ENCODE data around the gene ARHGAP35.
"Not testable (repeated sequence)": the region's sequence is repeated elsewhere in the genome, so short reads cannot be mapped to it uniquely, and the experiment has no call there.

ARHGAP35 gene

DNA sequence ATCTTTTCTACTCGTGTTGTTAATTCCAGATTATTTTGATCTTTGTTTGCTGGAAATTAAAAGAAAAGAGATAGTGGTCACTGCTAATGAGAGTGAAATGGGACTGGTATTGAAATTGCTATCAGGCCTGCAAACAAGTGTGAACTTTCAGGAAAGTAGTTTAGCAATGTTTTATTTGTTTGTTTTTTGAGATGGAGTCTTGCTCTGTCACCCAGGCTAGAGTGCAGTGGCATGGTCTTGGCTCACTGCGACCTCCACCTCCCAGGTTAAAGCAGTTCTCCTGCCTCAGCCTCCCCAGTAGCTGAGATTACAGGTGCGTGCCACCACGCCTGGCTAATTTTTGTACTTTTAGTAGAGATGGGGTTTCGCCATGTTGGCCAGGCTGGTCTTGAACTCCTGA lies 10.4 kb downstream of the ARHGAP35 start:
- H3K4me3 ChIP-seq (ENCODE audit: low read length); H3K27me3 ChIP-seq (ENCODE audit: control insufficient read depth, insufficient read depth, low read length); H3K36me3 ChIP-seq (ENCODE audit: control insufficient read depth, insufficient read depth, low read length); DNase-seq (ENCODE audit: low read depth, low spot score); H3K9me3 ChIP-seq (ENCODE audit: control insufficient read depth, insufficient read depth, low read length); H3K4me1 ChIP-seq (ENCODE audit: control insufficient read depth, insufficient read depth, low read length); H3K27ac ChIP-seq (ENCODE audit: low read length): not testable (repeated sequence)
- whole genome bisulfite sequencing (ENCODE audit: insufficient coverage, insufficient read length), result no CpG with 5 or more reads among the region's 5 CpGs

DNA sequence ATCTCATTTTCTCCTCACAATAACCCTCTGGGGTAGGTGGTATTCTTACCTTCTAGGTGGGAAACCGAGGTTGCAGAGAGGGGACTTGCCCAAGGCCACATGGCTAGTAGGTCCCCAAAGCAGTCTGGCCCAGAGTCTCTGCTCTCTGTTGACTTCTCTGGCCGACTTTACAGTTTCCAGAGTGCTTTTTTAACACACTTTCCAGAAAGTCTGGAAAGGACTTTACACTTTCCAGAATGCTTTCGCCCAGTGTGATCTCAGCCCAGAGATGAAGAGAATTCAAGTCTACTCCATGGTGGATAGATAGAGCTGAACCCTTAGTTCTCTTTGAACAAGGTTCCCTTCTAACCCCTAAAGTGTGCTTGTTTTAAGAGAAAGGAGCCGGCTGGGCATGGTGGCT lies 12.2 kb downstream of the ARHGAP35 start:
- peaks cover 3% of the 10 kb centered on the region for H3K4me1 ChIP-seq (ENCODE audit: control insufficient read depth, insufficient read depth, low read length)
- no peak for DNase-seq (ENCODE audit: low read depth, low spot score)
- H3K36me3 ChIP-seq (ENCODE audit: control insufficient read depth, insufficient read depth, low read length), result no peaks in the 10 kb centered on the region
- H3K9me3 ChIP-seq (ENCODE audit: control insufficient read depth, insufficient read depth, low read length), result no peaks in the 10 kb centered on the region
- H3K27ac ChIP-seq (ENCODE audit: low read length), result no peak overlapping the region
- WGBS (ENCODE audit: insufficient coverage, insufficient read length), result no CpG with 5 or more reads among the region's 4 CpGs
- H3K4me3 ChIP-seq (ENCODE audit: low read length), result no peak overlapping the region
- no peaks in the 10 kb centered on the region for H3K27me3 ChIP-seq (ENCODE audit: control insufficient read depth, insufficient read depth, low read length)

DNA sequence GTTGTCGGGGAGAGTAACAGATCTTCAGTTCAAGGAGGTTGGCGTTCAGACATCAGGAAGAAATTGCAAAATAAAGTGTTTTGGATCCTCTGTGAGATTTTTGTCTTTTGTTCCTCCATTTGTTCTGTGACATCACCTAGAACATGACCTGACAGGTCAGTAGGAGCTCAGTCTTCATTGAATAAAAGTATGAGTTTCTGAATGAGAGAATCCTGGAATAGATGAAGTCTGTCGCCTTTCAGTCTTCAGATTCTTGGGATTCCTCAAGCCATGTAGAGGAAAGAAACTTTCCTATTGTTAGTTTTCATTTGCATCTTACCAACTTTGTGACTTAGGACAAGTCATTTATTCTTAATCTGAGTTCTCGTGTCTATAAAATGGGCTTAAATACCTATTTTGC lies 14.4 kb downstream of the ARHGAP35 start:
- Histone ChIP-seq H3K27ac (ENCODE audit: low read length) (no peak overlapping the region), H3K4me1 (ENCODE audit: control insufficient read depth, insufficient read depth, low read length) (peaks cover 3% of the 10 kb centered on the region), H3K9me3 (ENCODE audit: control insufficient read depth, insufficient read depth, low read length) (no peaks in the 10 kb centered on the region), H3K36me3 (ENCODE audit: control insufficient read depth, insufficient read depth, low read length) (no peaks in the 10 kb centered on the region), H3K27me3 (ENCODE audit: control insufficient read depth, insufficient read depth, low read length) (no peaks in the 10 kb centered on the region), H3K4me3 (ENCODE audit: low read length) (no peak overlapping the region)
- no CpG with 5 or more reads among the region's 4 CpGs for WGBS (ENCODE audit: insufficient coverage, insufficient read length)
- no peak for DNase-seq (ENCODE audit: low read depth, low spot score)

DNA sequence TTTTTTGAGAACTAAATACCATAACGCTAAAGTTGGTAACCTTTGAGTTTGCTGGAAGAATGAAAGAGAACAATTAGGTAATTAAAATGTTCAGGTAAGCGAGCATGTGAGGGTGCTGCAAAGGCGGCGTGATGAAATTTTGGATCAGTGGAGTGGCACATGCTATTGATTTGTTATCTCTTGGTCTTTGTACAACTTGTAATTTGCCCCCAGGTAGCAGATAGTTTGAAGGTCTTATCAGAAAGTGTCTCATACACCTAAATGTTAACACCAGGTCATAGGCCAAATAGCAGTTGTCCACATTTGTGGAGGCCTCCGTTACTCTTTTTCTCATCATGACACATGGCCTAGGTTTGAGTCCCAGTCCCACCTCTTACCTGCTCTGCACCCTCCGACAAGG lies 14.9 kb downstream of the ARHGAP35 start:
- DNase-seq (ENCODE audit: low read depth, low spot score), result no peak
- WGBS (ENCODE audit: insufficient coverage, insufficient read length), result no CpG with 5 or more reads among the region's 6 CpGs
- Histone ChIP-seq H3K27me3 (ENCODE audit: control insufficient read depth, insufficient read depth, low read length) (no peaks in the 10 kb centered on the region), H3K27ac (ENCODE audit: low read length) (no peak overlapping the region), H3K4me1 (ENCODE audit: control insufficient read depth, insufficient read depth, low read length) (peaks cover 3% of the 10 kb centered on the region), H3K9me3 (ENCODE audit: control insufficient read depth, insufficient read depth, low read length) (no peaks in the 10 kb centered on the region), H3K4me3 (ENCODE audit: low read length) (no peak overlapping the region), H3K36me3 (ENCODE audit: control insufficient read depth, insufficient read depth, low read length) (no peaks in the 10 kb centered on the region)

DNA sequence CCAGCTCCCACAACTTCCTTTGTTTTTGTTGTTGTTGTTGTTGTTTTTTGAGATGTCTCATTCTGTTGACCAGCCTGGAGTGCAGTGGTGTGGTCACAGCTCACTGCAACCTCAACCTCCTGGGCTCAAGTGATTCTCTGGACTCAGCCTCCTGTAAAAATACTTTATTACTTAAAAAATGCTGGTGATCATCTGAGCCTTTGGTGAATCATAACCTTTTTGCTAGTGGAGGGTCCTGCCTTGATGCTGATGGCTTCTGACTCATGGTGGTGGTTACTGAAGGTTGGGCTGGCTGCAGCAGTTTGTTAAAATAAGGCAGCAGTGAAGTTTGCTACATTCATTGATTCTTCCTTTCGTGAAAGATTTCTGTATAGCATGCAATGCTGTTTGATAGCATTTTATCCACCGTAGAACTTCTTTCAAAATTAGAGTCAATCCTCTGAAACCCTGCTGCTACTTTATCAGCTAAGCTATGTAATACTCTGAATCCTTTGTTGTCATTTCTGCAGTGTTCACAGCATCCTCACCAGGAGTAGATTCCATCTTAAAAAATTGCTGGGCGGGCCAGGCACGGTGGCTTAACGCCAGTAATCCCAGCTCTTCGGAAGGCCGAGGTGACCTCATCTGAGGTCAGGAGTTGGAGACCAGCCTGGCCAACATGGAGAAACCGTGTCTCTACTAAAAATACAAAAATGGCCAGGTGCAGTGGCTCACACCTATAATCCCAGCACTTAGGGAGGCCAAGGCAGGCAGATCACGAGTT lies 18.0 kb downstream of the ARHGAP35 start:
- Histone ChIP-seq H3K4me3 (ENCODE audit: low read length) (no peak overlapping the region), H3K27ac (ENCODE audit: low read length) (no peak overlapping the region)
- no CpG with 5 or more reads among the region's 9 CpGs for WGBS (ENCODE audit: insufficient coverage, insufficient read length)

DNA sequence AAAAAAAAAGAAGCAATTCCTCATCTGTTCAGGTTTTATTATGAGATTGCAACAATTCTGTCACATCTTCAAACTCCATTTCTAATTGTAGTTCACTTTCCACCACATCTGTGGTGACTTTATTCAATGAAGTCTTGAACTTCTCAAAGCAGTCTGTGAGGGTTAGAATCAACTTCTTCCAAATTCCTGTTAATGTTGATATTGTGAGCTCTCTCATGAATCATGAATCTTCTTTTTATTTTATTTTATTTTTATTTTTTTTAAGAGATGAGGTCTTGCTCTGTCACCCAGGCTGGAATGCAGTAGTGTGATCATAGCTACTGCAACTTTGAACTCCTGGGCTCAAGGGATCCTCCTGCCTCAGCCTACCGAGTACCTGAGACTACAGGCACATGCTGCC lies 19.6 kb downstream of the ARHGAP35 start:
- Histone ChIP-seq H3K36me3 (ENCODE audit: control insufficient read depth, insufficient read depth, low read length) (no peaks in the 10 kb centered on the region), H3K9me3 (ENCODE audit: control insufficient read depth, insufficient read depth, low read length) (no peaks in the 10 kb centered on the region), H3K4me3 (ENCODE audit: low read length) (no peak overlapping the region), H3K27me3 (ENCODE audit: control insufficient read depth, insufficient read depth, low read length) (no peaks in the 10 kb centered on the region), H3K4me1 (ENCODE audit: control insufficient read depth, insufficient read depth, low read length) (peaks cover 3% of the 10 kb centered on the region; the same call in 1 of the 2 replicates), H3K27ac (ENCODE audit: low read length) (no peak overlapping the region)
- DNase-seq (ENCODE audit: low read depth, low spot score), result no peak
- no CpG with 5 or more reads among the region's 1 CpG for WGBS (ENCODE audit: insufficient coverage, insufficient read length)

More for the DNA sequence above, 18.0 kb downstream of the ARHGAP35 start:
- H3K27me3 ChIP-seq (ENCODE audit: control insufficient read depth, insufficient read depth, low read length), result no peaks in the 10 kb centered on the region
- no peak for DNase-seq (ENCODE audit: low read depth, low spot score)
- no peaks in the 10 kb centered on the region for H3K9me3 ChIP-seq (ENCODE audit: control insufficient read depth, insufficient read depth, low read length)
- H3K36me3 ChIP-seq (ENCODE audit: control insufficient read depth, insufficient read depth, low read length), result no peaks in the 10 kb centered on the region
- H3K4me1 ChIP-seq (ENCODE audit: control insufficient read depth, insufficient read depth, low read length), result peaks cover 3% of the 10 kb centered on the region

DNA sequence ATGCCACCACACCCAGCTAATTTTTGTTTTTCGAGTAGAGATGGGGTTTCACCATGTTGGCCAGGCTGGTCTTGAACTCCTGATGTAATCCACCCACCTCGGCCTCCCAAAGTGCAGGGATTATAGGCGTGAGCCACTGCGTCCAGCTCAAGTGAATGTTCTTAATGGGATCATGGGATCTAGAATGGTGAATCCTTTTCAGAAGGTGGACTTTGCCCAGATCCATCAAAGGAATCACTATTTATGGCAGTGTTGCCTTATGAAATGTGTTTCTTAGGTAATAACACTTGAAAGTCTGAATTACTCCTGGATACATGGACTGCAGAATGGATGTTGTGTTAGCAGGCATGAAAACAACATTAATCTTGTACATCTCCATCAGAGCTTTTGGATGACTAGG lies 20.3 kb downstream of the ARHGAP35 start:
- H3K4me3 ChIP-seq (ENCODE audit: low read length), result no peak overlapping the region
- no peaks in the 10 kb centered on the region for H3K27me3 ChIP-seq (ENCODE audit: control insufficient read depth, insufficient read depth, low read length)
- H3K36me3 ChIP-seq (ENCODE audit: control insufficient read depth, insufficient read depth, low read length), result no peaks in the 10 kb centered on the region
- no peak overlapping the region for H3K27ac ChIP-seq (ENCODE audit: low read length)
- DNase-seq (ENCODE audit: low read depth, low spot score), result no peak
- H3K9me3 ChIP-seq (ENCODE audit: control insufficient read depth, insufficient read depth, low read length), result no peaks in the 10 kb centered on the region
- no peaks in the 10 kb centered on the region for H3K4me1 ChIP-seq (ENCODE audit: control insufficient read depth, insufficient read depth, low read length)
- no CpG with 5 or more reads among the region's 4 CpGs for WGBS (ENCODE audit: insufficient coverage, insufficient read length)

DNA sequence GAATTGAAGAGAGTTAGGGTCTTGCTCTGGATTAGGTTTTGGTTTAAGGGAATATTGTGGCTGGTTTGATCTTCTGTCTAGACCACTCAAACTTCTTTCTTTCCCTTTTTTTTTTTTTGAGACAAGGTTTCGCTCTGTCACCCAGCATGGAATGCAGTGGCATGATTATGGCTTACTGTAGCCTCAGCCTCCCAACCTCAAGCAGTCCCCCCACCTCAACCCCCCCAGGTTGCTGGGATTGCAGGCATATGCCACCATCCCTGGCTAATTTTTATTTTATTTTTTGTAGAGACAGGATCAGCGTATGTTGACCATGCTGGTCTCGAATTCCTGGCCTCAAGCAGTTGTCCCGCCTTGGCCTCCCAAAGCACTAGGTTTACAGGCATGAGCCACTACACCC lies 21.2 kb downstream of the ARHGAP35 start:
- Histone ChIP-seq H3K9me3 (ENCODE audit: control insufficient read depth, insufficient read depth, low read length) (no peaks in the 10 kb centered on the region), H3K36me3 (ENCODE audit: control insufficient read depth, insufficient read depth, low read length) (no peaks in the 10 kb centered on the region), H3K27ac (ENCODE audit: low read length) (no peak overlapping the region), H3K4me3 (ENCODE audit: low read length) (no peak overlapping the region), H3K27me3 (ENCODE audit: control insufficient read depth, insufficient read depth, low read length) (no peaks in the 10 kb centered on the region), H3K4me1 (ENCODE audit: control insufficient read depth, insufficient read depth, low read length) (no peaks in the 10 kb centered on the region)
- DNase-seq (ENCODE audit: low read depth, low spot score), result no peak
- WGBS (ENCODE audit: insufficient coverage, insufficient read length), result no CpG with 5 or more reads among the region's 4 CpGs

DNA sequence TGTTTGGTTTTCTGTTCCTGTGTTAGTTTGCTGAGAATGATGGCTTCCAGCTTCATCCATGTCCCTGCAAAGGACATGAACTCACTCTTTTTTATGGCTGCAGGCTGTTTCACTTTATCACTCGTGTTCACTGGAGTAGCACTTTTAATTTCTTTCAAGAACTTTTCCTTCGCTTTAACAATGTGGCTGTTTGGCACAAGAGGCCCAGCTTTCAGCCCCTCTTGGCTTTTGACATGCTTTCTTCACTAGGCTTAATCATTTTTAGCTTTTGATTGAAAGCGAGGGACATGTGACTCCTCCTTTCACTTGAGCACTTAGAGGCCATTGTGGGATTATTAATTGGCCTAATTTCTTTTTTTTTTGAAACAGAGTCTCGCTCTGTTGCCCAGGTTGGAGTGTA lies 22.0 kb downstream of the ARHGAP35 start:
- H3K4me1 ChIP-seq (ENCODE audit: control insufficient read depth, insufficient read depth, low read length); H3K4me3 ChIP-seq (ENCODE audit: low read length); DNase-seq (ENCODE audit: low read depth, low spot score); H3K36me3 ChIP-seq (ENCODE audit: control insufficient read depth, insufficient read depth, low read length); H3K27me3 ChIP-seq (ENCODE audit: control insufficient read depth, insufficient read depth, low read length); H3K9me3 ChIP-seq (ENCODE audit: control insufficient read depth, insufficient read depth, low read length); H3K27ac ChIP-seq (ENCODE audit: low read length): not testable (repeated sequence)
- WGBS (ENCODE audit: insufficient coverage, insufficient read length), result no CpG with 5 or more reads among the region's 4 CpGs

DNA sequence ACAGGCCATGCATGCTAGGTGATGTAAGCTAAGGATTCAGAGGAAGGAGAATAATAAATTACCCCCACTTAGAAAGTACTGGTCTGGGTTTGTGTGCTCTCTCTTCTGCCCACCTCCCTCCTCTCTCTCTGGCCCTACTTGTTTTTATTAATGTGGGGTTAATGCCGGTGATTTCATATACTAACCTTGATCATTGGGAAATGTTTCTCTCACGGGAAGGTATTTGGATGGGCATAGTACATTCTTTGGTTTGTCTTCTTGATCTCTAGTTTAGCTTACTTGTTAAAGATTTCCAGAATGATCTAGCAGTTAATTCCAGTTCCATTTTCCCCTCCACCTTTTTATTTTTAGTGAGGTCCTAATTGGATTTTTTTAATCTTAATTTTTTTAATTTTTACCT lies 24.6 kb downstream of the ARHGAP35 start:
- Histone ChIP-seq H3K4me3 (ENCODE audit: low read length) (no peak overlapping the region), H3K9me3 (ENCODE audit: control insufficient read depth, insufficient read depth, low read length) (no peaks in the 10 kb centered on the region), H3K27me3 (ENCODE audit: control insufficient read depth, insufficient read depth, low read length) (no peaks in the 10 kb centered on the region), H3K4me1 (ENCODE audit: control insufficient read depth, insufficient read depth, low read length) (no peaks in the 10 kb centered on the region), H3K27ac (ENCODE audit: low read length) (no peak overlapping the region), H3K36me3 (ENCODE audit: control insufficient read depth, insufficient read depth, low read length) (no peaks in the 10 kb centered on the region)
- no CpG with 5 or more reads among the region's 2 CpGs for WGBS (ENCODE audit: insufficient coverage, insufficient read length)
- DNase-seq (ENCODE audit: low read depth, low spot score), result no peak

DNA sequence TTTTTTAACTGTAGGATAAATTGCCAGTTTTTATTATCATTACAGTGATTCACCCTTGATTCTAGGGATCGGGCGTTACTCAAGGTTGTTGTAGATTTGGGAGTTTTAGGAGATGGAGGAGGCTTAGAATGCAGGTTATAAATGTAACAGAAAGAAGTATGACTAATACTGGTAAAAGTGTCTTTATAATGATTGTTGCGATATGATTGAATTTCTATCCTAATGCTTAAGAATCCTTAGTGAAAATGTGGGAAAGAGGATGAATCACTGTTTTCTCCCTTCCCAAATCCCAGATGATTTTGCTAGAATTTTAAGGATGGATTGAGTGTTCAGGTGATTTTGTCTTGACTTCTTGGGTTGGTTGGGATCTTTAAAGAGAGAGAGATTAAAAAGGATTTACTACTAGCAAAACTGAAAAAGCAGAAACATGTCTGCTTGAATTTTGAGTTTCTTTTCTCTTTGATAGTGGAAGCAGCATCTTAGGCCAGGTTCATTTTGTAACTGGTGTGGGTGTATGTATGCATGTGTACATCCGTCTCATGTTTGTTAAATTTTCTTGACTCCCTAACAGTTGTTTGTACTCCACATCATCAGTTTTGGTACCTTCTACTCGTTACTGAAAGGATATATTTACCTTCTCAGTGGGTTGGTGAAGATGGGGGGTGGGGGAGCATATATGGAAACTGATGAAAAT lies 25.9 kb downstream of the ARHGAP35 start:
- 100% methylated on average over 1 of the region's 5 CpGs for WGBS (ENCODE audit: insufficient coverage, insufficient read length)
- H3K36me3 ChIP-seq (ENCODE audit: control insufficient read depth, insufficient read depth, low read length), result no peaks in the 10 kb centered on the region
- no peak for DNase-seq (ENCODE audit: low read depth, low spot score)
- no peaks in the 10 kb centered on the region for H3K9me3 ChIP-seq (ENCODE audit: control insufficient read depth, insufficient read depth, low read length)
- H3K27me3 ChIP-seq (ENCODE audit: control insufficient read depth, insufficient read depth, low read length), result no peaks in the 10 kb centered on the region
- no peaks in the 10 kb centered on the region for H3K4me1 ChIP-seq (ENCODE audit: control insufficient read depth, insufficient read depth, low read length)
- no peak overlapping the region for H3K27ac ChIP-seq (ENCODE audit: low read length)
- H3K4me3 ChIP-seq (ENCODE audit: low read length), result no peak overlapping the region

Measured in iPS DF 6.9 (cell line).